HepG2 (cell line): ENCODE results near the gene NOTUM. TPM values are rescaled to one million over a fixed set of nuclear protein-coding genes. Genes with fewer than 3 reads are reported as not detected.

Source experiments
- DPF2 ChIP-seq: sonication (generic); formaldehyde crosslinking; IDR thresholded peaks from 2 replicates; pipeline ENCODE4 v1.4.0; 2020; ENCODE audit warnings: mild to moderate bottlenecking, low read depth, missing genetic modification reagents, borderline replicate concordance
- KMT2A ChIP-seq: sonication (generic); formaldehyde crosslinking; IDR thresholded peaks from 2 replicates; pipeline ENCODE4 v1.4.0; 2020; ENCODE audit warnings: missing genetic modification reagents
- MZF1 ChIP-seq: sonication (generic); formaldehyde crosslinking; IDR thresholded peaks from 2 replicates; pipeline ENCODE4 v1.8.1; 2023; ENCODE audit warnings: mild to moderate bottlenecking, missing genetic modification reagents, borderline replicate concordance
- SMAD1 ChIP-seq: sonication (generic); formaldehyde crosslinking; IDR thresholded peaks from 2 replicates; pipeline ENCODE4 v1.4.0; 2020; ENCODE audit warnings: missing genetic modification reagents, low read depth, mild to moderate bottlenecking, borderline replicate concordance
- TCF7L2 ChIP-seq: IDR thresholded peaks from 2 replicates; pipeline ENCODE4 v1.6.1; 2011; ENCODE audit warnings: mild to moderate bottlenecking, low read depth, low read length, moderate library complexity
- TP53 ChIP-seq: sonication (generic); formaldehyde crosslinking; conservative IDR thresholded peaks from 2 replicates; pipeline ENCODE4 v1.4.0; 2020; ENCODE audit warnings: missing genetic modification reagents
- ZBTB7A ChIP-seq: sonication (generic); formaldehyde crosslinking; IDR thresholded peaks from 2 replicates; pipeline ENCODE4 v1.8.0; 2022; ENCODE audit warnings: mild to moderate bottlenecking, missing genetic modification reagents
- ZNF124 ChIP-seq: sonication (generic); formaldehyde crosslinking; IDR thresholded peaks from 2 replicates; pipeline ENCODE4 v1.4.0; 2020; ENCODE audit warnings: missing genetic modification reagents
- ZNF207 ChIP-seq: fragments of 450-650 bp; IDR thresholded peaks from 2 replicates; pipeline ENCODE4 v1.6.1; 2016; ENCODE audit warnings: antibody characterized with exemption, borderline replicate concordance
- ZNF276 ChIP-seq: sonication (generic); formaldehyde crosslinking; IDR thresholded peaks from 2 replicates; pipeline ENCODE4 v1.4.0; 2020; ENCODE audit warnings: mild to moderate bottlenecking, low read depth, missing genetic modification reagents
- ZNF512 ChIP-seq: sonication (generic); formaldehyde crosslinking; IDR thresholded peaks from 2 replicates; pipeline ENCODE4 v1.4.0; 2020; ENCODE audit warnings: mild to moderate bottlenecking, missing genetic modification reagents
- polyA plus RNA-seq, 8 experiments: library from polyadenylated mRNA; depleted of rRNA in 3 of 8; stranded (reverse) in 7 of 8; unstranded in 1 of 8; fragments of >200 nt; fragmentation: Illumina TruSeq in 4 of 8; extraction: Trizol in 4 of 8; gene quantifications; 2 replicates each; pipeline versions ENCODE4 v1.2.1 to v1.2.3, GENCODE V29; 2011 to 2016; ENCODE audit warnings: low read depth in 4 of 8, missing spikeins in 1 of 8, mixed read lengths in 1 of 8; ENCODE audit not compliant: insufficient read depth in 1 of 8
- total RNA-seq, 5 experiments: library from RNA; depleted of rRNA; stranded (reverse); fragments of >200 nt; fragmentation: Illumina TruSeq; extraction: Trizol; gene quantifications; 2 replicates each; pipeline ENCODE4 v1.2.3, GENCODE V29; 2016; ENCODE audit warnings: low read depth in 1 of 5
- TF ChIP-seq, protein P1 (sequence below): sonication (generic); formaldehyde crosslinking; IDR thresholded peaks from 2 replicates; pipeline ENCODE4 v1.9.0; 2021; ENCODE audit warnings: mild to moderate bottlenecking, missing genetic modification reagents
- TF ChIP-seq, protein P2 (sequence below): sonication (generic); formaldehyde crosslinking; IDR thresholded peaks from 2 replicates; pipeline ENCODE4 v1.5.0; 2020; ENCODE audit warnings: mild to moderate bottlenecking, missing genetic modification reagents
- TF ChIP-seq, protein P3 (sequence below): sonication (generic); formaldehyde crosslinking; IDR thresholded peaks from 2 replicates; pipeline ENCODE4 v1.4.0; 2020; ENCODE audit warnings: missing genetic modification reagents

NOTUM gene
- total and polyA plus RNA-seq, 2 of the 13 experiments (the other 11 are each of a cell fraction or from before 2014, with no cell fraction given), result 150 to 160 TPM

DNA sequence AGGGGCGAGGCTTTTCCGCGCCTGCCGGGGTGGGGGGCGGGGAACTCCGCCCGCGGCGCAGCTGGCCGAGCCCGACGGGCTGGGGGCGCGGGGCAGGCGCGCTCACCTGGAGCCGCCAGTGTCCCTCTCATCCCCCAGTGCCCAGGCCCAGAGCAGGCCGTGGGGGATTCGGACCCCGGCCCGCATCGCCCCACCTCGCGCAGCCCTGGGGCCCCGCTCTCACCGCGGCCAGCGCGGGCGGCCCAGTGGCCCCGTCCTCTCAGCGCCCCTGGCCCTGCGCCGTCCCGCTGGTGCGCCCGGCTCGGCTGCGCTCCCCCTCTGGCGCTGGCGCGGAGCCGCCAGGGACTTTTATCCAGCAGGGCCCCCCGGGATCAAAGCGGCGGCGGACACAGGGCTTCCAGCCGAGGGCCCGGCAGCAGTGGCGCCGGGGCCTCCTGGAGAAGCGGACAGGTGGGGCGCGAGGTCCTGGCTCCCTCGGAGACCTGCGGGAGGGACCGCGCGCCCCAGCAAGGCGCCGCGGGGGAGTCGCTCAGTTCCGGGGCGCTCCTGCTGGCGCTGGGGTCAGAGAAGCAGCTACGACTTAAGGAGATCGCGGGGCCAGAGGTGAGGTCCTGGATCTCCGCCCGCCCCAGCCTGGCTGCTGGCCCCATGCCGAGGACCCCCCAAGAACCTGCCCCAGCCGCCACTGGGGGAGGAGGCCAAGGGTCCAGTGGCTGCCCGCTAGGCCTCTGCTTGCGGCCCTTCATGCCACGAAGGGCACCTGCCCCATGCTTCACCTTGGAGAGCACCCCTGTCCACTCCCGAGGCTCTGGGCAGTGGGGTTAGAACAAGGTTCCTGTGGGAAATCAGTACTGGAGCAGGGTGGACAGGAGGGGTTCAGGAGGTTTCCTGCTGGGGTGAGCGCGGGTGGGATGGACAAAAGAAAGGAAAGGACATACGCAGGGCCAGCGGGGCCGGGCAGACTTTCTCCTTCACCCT is 823 bp upstream of the NOTUM start (continued):
- TF ChIP-seq ZNF276 (CRISPR knock-in tag) (no peak), SMAD1 (peak; percentile 16; the same call in 1 of the 2 replicates), MZF1 (CRISPR knock-in tag) (no peak), ZBTB7A (no peak), TP53 (CRISPR knock-in tag) (no peak), ZNF207 (no peak), KMT2A (CRISPR knock-in tag) (no peak), ZNF512 (no peak), TCF7L2 (no peak), DPF2 (CRISPR knock-in tag) (no peak), ZNF124 (CRISPR knock-in tag) (no peak)
- TF ChIP-seq, protein P1, sequence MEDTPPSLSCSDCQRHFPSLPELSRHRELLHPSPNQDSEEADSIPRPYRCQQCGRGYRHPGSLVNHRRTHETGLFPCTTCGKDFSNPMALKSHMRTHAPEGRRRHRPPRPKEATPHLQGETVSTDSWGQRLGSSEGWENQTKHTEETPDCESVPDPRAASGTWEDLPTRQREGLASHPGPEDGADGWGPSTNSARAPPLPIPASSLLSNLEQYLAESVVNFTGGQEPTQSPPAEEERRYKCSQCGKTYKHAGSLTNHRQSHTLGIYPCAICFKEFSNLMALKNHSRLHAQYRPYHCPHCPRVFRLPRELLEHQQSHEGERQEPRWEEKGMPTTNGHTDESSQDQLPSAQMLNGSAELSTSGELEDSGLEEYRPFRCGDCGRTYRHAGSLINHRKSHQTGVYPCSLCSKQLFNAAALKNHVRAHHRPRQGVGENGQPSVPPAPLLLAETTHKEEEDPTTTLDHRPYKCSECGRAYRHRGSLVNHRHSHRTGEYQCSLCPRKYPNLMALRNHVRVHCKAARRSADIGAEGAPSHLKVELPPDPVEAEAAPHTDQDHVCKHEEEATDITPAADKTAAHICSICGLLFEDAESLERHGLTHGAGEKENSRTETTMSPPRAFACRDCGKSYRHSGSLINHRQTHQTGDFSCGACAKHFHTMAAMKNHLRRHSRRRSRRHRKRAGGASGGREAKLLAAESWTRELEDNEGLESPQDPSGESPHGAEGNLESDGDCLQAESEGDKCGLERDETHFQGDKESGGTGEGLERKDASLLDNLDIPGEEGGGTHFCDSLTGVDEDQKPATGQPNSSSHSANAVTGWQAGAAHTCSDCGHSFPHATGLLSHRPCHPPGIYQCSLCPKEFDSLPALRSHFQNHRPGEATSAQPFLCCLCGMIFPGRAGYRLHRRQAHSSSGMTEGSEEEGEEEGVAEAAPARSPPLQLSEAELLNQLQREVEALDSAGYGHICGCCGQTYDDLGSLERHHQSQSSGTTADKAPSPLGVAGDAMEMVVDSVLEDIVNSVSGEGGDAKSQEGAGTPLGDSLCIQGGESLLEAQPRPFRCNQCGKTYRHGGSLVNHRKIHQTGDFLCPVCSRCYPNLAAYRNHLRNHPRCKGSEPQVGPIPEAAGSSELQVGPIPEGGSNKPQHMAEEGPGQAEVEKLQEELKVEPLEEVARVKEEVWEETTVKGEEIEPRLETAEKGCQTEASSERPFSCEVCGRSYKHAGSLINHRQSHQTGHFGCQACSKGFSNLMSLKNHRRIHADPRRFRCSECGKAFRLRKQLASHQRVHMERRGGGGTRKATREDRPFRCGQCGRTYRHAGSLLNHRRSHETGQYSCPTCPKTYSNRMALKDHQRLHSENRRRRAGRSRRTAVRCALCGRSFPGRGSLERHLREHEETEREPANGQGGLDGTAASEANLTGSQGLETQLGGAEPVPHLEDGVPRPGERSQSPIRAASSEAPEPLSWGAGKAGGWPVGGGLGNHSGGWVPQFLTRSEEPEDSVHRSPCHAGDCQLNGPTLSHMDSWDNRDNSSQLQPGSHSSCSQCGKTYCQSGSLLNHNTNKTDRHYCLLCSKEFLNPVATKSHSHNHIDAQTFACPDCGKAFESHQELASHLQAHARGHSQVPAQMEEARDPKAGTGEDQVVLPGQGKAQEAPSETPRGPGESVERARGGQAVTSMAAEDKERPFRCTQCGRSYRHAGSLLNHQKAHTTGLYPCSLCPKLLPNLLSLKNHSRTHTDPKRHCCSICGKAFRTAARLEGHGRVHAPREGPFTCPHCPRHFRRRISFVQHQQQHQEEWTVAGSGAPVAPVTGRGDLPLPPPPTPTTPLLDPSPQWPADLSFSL, result no peak
- TF ChIP-seq, protein P2, sequence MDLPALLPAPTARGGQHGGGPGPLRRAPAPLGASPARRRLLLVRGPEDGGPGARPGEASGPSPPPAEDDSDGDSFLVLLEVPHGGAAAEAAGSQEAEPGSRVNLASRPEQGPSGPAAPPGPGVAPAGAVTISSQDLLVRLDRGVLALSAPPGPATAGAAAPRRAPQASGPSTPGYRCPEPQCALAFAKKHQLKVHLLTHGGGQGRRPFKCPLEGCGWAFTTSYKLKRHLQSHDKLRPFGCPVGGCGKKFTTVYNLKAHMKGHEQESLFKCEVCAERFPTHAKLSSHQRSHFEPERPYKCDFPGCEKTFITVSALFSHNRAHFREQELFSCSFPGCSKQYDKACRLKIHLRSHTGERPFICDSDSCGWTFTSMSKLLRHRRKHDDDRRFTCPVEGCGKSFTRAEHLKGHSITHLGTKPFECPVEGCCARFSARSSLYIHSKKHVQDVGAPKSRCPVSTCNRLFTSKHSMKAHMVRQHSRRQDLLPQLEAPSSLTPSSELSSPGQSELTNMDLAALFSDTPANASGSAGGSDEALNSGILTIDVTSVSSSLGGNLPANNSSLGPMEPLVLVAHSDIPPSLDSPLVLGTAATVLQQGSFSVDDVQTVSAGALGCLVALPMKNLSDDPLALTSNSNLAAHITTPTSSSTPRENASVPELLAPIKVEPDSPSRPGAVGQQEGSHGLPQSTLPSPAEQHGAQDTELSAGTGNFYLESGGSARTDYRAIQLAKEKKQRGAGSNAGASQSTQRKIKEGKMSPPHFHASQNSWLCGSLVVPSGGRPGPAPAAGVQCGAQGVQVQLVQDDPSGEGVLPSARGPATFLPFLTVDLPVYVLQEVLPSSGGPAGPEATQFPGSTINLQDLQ (CRISPR knock-in tag), result 0 out of 2 replicates have a peak, but pooled peaks have one; percentile 30
- TF ChIP-seq, protein P3, sequence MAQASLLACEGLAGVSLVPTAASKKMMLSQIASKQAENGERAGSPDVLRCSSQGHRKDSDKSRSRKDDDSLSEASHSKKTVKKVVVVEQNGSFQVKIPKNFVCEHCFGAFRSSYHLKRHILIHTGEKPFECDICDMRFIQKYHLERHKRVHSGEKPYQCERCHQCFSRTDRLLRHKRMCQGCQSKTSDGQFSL, result no peak
